ENCODE results near the gene CORO2A. TPM values are rescaled to one million over a fixed set of nuclear protein-coding genes. Genes with fewer than 3 reads are reported as not detected.
"Not testable (repeated sequence)": the region's sequence is repeated elsewhere in the genome, so short reads cannot be mapped to it uniquely, and the experiment has no call there.

CORO2A gene
- total RNA-seq, 1 experiment from 2014 or later, result 0.11 TPM

DNA sequence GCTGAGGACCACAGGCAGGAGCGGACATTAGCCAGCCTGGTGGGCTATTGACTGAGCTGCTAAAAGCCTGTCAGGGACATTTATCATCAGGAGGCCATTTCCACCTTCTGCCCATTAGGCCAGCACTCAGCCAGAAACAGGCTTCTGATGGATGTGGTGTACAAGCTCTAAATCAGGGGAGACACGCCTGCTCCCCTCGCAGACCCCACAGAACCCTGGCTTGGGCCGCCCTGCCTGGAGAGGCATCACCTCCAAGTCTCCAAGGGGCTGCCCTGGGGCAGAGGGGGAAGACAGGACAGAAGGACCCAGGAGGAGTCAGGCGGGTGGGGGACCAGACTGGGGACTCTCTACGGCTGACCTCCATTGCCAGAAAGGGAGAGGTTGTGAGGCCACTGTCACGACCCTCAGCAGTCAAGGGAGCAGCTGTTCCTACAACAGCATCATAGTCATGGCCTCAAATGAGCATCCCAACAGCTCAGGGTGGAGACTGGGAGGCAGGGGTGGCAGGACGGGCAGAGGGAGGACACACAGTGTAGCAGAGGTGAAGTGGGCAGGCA, 49.4 kb downstream of the CORO2A start:
- DNase-seq (ENCODE audit: low read depth), result no peak

DNA sequence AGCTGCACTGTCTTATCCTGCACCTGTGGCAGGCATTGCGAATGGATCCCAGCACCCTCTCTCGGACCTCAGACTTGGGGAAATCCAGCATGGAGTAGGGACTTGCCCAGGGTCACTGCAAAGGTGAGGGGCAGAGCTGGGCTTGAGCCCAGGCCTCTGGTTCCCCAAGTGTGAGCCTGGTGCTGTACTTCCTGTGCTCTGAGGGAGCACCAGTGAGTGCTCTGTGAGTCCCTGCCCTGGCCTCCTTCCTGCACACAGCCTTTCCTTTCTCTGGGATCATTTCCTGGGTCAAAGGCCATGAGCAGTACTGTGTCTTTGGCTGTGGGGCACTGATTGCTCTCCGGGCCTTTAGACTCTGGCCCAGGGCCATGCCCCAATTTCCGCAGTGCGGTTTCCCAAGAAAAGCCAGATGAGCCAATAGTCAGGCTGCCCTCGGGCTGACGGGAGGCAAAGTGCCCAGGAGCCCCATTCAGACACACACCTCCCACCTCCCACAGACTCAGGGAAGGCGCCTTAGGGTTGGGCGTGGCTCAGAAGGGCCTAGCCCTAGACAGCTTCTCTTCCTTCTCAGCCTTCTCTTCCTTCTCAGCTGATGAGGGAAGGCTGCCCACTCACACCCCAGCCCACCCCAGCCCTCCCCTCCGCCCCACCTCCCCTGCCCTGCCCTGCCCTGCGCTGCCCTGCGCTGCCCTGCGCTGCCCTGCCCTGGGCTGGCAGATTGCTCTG, 50.1 kb downstream of the CORO2A start:
- no peak for DNase-seq (ENCODE audit: low read depth)

DNA sequence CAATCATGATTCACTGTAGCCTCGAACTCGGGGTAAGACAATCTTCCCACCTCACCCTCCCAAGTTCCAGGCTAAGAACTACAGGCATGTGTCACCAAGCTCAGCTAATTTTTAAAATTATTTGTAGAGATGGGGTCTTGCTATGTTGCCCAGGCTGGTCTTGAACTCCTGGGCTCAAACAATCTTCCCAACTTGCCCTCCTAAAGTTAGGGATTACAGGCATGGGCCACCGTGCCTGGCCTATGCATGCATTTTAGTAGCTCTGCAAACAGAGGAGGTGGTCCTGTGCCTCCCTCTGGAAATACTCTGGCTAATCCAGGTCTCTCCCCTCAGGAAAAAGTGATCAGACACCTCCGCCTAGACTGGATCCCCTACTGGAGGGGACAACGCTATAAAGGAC, 51.9 kb downstream of the CORO2A start:
- DNase-seq (ENCODE audit: low read depth), result no peak

DNA sequence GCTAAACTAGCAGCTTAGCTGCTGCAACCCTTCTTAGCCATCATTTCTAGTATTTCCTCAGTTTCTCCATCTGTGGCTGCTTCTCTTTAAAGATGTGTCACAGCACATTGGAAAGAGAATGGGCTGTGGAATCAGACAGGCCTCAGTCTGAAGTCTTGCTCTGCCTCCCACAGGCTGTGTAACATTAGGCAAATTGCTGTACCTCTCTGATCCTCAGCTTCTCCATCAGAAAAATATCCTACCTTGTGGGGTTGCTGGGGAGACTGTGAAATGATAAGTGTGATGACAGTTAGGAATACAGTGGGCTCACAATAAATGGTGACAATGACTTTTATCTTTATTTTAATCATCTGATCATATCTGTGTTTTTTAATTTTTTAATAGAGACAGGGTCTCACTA, 55.9 kb downstream of the CORO2A start:
- DNase-seq (ENCODE audit: low read depth), result no peak

DNA sequence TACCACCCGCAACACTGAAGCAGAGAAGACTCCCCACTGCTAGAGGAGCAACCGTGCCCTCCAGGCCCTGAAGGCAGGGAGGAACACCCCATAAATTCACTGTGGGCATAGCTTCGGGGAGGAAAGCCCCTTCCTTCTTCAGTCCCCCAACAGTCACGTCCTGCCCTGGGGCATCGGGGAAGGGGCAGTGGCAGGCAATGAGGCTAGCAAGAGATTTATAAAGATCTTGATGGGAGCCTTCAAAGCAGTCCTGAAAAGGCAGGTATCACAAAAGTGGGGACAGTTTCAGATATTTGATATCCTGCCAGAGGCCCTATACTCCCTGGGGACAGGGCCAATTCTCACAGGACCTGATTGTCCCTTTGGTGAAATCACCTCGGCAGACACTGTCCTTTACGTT, 56.5 kb downstream of the CORO2A start:
- no peak for DNase-seq (ENCODE audit: low read depth)

DNA sequence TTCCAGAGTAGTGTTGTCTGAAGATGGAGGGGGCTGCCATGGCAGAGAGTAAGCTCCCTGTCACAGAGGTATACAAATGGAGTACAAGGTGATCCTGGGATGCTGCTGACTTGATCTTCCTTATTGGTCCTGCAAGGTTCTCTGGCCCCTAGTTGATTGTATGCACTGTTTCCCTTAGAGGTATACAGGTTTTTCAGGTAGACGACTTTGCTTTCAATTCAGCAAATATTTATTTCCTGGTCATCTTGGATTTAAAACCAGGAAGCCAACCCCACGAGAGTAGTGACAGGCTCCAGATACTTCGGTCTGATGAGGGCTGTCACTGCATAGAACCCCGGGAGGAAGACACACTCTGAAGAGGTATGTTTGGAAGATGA, 56.9 kb downstream of the CORO2A start:
- DNase-seq (ENCODE audit: low read depth), result no peak

DNA sequence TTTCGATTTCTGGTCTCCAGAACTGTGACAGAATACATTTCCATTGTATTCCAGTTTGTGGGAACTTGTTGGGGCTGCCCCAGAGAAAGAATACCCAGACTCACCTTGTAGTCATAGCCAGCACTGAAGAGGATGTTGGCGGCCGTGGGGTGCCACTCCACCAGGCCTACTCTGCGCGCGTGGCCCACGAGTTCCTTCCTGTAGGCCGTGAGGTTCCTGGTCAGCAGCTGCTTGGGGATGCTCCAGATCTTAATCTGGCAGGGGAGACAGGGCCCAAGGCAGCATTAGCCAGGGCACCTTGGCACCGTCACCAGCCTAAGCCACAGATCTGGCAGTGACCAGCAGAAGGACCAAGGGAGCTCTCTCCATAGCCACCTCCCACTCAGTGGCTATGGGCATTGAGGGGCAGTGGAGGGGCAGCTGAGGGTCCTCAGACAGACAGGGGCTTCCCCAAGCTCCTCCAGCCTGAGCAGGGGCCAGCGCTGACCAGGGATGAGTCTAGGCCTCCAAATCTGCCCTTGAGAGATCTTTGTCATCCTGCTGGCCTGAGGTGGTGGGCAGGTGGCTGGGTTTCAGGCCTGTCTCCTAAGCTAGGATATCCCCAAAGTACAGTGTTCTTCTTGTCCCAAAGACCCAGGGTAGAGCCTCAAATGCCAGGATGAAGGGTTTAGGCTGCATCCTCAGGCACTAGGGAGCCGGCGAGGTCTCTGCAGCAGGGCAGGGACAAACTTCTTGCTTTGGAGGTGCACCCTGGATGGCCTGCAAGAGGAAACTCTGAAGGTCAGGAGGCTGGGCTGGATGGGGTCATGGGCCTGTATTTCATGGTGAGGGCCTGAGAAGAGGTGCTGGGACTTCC, 57.5 kb downstream of the CORO2A start:
- no peak for DNase-seq (ENCODE audit: low read depth)

DNA sequence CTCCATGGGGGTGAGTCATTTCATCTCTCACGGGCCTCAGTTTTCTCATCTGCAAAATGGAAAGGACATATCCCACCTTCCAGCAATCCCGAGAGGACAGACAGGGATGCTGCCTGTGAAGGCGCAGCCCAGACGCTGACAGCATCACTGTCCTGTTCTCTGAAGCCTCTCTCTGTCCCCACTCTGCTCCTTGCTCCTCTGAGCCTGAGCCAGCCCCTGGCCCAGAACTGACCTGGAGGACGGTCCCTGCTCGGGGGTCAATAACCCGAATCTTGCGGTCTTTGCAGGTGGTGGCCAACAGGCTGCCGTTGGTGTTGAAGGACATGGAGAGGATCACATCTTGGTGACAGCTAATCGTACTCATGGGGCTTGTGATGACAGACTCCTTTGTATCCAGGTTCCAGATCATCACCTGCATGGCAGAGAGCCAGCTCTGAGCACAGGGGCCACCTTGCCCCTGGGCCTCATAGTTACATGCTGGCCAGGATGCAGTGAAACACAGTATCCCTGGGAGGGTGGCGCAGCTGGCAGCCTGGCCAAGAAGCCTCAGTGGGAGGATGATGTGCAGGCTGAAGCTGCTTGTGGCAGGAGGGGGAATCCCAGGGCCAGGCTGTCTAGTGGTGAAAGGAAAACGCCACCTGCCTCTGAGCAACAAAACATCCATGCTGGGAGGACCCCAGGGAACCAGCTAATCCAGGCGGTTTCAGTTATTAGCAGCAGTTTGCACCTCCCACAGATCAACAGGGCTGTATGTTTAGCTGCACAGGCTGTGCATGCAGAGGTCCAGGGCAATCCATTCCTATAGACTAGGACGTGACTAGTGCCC, 59.4 kb downstream of the CORO2A start:
- DNase-seq (ENCODE audit: low read depth), result peak; percentile 7

DNA sequence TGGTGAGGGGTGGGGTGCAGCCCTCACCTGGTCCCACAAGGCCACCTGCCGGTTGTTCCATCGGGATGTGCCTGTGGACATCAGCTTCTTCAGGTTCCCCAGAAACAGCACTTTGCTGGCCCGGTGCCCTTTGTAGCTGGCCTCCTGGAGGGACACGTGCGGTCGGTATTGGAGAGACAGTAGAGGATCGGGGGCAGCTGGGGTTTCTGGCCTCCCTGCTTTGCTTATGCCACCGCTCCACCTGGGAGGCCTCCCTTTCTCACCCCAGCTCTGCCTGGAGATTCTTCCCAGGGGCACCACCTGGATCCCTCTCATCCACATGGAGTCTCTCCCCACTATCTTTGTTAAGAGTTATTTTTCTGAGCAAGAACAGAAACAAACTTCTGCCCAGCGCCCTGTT, 60.3 kb downstream of the CORO2A start:
- no peak for DNase-seq (ENCODE audit: low read depth)

DNA sequence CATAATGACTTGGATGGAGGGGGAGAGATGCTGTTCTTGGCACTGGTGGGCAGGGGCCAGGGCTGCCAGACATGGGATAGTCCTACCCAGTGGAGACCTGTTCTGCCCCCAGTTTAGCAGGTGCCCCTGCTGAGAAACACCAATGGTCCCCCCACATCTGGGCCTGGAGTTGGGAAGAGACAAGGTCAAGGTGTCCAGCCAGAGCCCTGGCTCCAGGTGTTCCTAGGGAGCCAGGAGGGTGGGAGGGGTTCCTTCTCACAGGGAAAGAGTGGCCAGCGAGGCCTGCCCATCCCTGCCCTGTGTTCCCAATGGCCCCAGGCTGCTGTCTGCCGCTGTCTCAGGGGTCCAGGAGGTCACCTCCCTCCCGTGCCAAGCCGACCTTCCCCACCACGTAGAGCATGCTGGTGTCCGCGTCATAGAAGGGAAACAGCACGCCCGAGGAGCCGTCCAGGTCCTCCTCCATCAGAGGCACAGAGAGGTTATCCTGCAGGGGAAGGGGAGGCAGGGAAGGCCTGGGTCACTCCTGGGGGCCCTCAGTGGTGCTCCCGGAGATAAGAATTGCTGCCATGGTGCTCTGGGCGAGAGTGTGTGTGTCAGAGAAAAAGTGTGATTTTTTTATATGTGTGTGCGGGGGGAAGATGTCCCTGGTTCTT, 61.7 kb downstream of the CORO2A start:
- no peak for DNase-seq (ENCODE audit: low read depth)

DNA sequence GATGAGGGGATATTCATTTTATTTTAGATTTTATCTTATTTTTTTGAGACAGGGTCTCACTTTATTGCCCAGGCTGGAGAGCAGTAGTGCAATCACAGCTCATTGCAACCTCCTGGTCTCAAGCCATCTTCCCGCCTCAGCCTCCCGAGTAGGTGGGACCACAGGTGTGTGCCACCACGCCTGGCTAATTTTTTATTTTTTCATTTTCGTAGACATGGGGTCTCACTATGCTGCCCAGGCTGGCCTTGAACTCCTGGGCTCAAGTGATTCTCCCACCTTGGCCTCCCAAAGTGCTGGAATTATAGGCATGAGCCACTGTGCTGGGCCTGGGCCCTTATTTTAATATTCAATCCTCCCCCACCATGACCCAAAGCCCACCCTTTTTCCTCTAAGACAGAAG, 62.4 kb downstream of the CORO2A start:
- DNase-seq (ENCODE audit: low read depth), result not testable (repeated sequence)

DNA sequence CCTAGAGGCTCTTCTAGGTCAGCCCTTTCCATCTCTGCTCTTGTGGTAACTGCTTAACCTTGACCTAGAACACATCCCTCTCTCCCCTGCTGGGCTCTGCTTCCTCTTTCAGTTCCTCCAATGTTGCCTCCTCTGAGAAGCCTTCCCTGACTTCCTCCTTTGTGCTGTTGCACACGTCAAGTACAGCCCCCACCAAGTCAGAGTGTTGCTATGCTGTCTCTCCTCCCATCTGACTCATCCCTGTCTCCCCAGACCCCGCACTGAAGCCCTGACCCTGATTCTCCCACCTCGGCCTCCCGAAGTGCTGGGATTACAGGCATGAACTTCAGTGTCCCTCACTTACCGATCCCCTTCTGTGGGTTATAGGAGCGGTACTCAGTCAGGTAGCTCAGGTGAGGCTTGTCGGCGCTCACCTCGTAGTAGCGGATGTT, 63.0 kb downstream of the CORO2A start:
- DNase-seq (ENCODE audit: low read depth), result no peak

DNA sequence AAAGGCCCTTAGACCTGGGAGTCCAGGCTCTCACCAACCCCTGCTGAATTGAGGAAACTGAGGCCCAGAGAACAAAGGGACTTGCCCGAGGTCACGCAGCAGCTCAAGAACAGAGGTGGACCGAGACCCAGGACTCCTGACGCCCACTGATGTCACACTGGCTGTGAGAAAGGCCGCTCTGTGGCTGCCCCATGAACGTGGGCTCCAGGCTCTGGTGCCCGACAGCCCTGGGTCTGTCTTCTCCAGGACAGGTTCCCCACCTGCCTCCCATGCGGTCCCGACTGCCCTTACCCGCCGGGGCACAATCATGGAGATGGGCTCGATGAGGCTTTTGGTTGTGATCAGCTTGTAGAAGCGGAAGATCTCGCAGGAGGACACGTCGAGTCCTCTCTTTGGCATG, 64.1 kb downstream of the CORO2A start:
- DNase-seq (ENCODE audit: low read depth), result no peak

DNA sequence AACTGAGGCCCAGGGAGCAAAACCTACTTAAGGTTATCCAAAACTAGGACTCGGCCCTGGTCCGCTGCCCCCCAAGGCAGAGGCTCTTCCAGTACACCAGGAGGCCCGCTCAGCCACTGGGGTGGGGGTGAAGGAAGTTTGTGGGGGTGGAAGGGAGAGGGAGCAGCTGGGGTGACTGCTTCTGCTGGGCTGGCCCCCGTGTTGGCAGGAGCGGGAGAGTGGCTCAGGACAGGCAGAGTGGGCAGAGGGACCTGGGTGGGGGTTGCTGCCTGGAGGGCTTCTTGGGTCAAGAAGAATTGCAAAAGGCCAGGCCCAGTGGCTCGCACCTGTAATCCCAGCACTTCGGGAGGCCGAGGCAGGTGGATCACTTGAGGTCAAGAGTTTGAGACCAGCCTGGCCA, 65.2 kb downstream of the CORO2A start:
- DNase-seq (ENCODE audit: low read depth), result no peak

DNA sequence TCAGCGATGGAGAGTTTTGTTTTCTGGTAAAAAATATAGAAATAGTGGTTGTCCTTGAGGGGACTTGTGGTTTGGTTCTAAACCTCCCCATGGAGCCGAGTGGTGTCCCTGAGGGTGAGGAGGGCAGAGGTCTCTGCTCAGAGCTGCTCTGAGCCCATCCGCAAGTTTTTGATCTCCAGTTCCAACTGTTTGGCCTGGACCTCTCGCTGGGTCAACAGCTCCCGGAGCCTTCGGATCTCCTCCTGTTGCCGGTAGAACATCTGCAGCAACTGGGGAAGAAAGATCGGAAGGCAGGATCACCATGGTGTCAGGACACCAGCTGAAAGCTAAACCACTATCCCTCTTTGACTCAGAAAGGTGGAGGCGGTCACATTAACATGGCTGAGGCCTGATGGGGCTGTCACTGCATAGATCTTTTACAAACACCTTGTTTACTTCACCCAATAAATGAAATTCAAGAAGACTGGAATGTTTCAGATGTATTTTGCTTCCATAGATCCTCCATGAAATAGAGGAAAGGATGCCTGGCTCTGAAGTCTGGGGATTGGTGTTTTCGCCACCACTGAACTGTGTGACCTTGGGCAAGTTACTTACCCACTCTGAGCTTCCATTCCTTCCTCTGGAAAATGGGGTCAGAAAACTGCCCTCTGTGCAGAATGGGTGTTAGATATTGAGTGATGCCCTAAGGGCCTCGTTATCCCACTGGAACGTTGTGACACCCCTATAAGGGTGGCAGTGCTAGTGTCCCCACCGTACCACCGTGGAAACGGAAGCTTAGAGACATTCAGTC, 67.6 kb downstream of the CORO2A start:
- no peak for DNase-seq (ENCODE audit: low read depth)

DNA sequence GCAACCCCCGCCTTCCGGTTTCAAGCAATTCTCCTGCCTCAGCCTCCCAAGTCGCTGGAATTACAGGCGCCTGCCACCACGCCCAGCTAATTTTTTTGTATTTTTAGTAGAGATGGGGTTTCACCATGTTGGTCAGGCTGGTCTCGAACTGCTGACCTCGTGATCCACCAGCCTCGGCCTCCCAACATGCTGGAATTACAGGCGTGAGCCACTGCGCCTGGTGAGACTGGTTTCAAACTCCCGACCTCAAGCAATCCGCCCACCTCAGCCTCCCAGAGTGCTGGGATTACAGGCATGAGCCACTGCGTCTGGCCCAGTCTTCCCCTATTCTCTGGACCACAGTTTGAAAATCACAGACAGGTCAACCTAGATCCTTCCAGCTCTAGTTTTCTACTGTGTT, 68.3 kb downstream of the CORO2A start:
- not testable (repeated sequence) for DNase-seq (ENCODE audit: low read depth)

DNA sequence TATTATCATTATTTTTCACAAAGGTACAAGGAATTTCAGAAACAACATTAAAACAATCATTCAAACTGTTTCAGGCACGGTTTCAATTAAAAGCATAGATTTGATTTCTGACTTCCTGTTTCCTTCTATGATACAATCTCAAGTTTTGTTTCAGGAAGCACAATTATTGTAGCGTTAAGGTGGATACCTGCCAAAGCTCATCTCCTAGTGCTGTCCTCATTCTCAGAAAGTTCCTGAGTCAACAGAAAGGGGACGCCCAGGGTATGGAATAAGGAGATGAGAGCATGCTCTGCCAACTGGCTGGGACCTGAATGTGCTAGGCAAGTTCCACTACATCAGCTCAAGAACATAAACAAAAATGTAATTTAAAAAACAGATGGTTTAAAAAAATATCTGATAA, 71.4 kb downstream of the CORO2A start:
- no peak for DNase-seq (ENCODE audit: low read depth)

DNA sequence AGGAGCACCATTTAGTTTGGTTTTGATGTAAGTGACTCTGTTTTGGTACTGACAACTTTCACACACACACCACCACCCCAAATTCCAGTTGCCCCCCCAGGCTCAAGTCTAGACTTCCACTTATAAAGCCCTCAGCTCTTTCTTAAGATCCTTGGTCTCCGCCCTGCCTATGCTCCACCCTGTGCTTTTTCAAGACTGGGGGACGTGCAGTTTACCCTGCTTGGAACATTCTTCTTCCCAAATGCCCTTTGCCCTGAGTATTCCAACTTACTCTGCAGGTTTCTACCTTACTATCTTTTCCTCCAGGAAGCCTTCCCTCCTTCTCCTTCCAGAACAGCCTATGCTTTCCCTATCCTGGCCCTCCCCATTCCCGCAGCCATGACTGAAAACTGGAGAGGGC, 72.0 kb downstream of the CORO2A start:
- DNase-seq (ENCODE audit: low read depth), result no peak

DNA sequence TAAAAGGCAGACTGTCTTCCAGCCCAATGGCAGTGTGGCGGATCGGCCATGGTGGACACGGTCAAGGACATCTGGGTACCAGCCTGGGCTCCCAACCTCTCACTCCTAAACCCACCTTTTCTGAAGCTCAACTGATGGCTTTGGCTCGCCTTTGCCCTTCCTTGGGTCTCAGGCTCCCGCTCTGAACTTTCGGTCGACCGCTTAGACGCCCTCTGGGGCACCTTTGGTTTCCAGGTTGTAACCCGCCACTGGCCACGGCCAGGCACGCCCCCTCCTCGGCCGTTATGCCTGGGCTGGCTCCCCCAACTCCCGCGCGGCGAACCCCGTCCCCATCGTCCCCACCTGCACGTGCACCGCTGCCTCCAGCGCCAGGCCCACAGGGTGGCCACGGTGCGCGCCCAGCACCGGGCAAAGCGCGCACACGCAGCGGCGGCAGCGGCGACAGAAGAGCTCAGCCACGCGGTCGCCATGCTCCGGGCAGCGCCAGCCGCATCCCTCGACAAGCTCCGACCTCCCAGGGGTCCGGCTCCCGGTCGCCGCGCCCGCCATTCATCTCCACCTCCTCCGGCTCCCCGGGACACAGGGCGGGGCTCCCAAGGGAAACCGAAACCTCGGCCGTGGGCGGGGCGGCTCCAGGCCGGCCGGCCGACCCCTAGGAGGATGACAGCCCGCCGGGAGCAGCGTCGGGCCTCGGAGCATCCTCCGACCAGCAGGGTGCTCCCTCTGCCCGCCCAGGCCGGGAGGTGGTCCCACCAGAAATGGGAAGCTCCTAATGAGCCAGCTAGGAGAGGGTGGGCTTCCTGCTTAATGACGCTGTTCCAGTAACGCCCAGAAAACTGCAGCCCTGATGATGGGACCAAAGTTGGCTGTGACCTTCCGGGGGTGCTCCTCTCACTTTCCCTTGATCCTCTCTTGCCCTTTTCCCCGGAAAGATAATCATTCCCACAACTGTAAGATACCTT, 73.5 kb downstream of the CORO2A start, which contains the start of gene TRIM14:
Gene TRIM14 (minus strand): TSS at position 583 of the 962 bp plus-strand sequence. CDS start 34 bp downstream, at position 549.
- peak; percentile 56 for DNase-seq (ENCODE audit: low read depth)

Measured in LHCN-M2 (cell line).